Activated T-helper 1 cell treated with anti-CD3 and anti-CD28 coated beads, Interleukin-12 subunit alpha, Interleukin-12 subunit beta, Interleukin-2, Interleukin-4 antibody, amounts not matched to agents 30 ng/mL and 10 ng/mL and 1 ng/mL, durations not matched to agents 14 hours and 24 hours and 36 hours (primary cell): ENCODE results near the gene SERTAD3. TPM values are rescaled to one million over a fixed set of nuclear protein-coding genes. Genes with fewer than 3 reads are reported as not detected.
"Not testable (repeated sequence)": the region's sequence is repeated elsewhere in the genome, so short reads cannot be mapped to it uniquely, and the experiment has no call there.

ENCODE experiments used
- DNase-seq: peaks from one replicate; pipeline ENCODE4 v3.0.0; 2021; ENCODE audit warnings: low spot score
- H3K27ac Mint-ChIP-seq: one replicate; pipeline ENCODE4 v1.8.0; 2021; ENCODE audit warnings: mild to moderate bottlenecking, mixed read lengths
- H3K27me3 Mint-ChIP-seq: one replicate; pipeline ENCODE4 v1.8.0; 2022; ENCODE audit warnings: mild to moderate bottlenecking, moderate library complexity, mixed read lengths; ENCODE audit not compliant: insufficient read depth
- H3K36me3 Mint-ChIP-seq: one replicate; pipeline ENCODE4 v1.8.0; 2021; ENCODE audit warnings: low read depth, mixed read lengths
- H3K4me1 Mint-ChIP-seq: one replicate; pipeline ENCODE4 v1.8.0; 2021; ENCODE audit warnings: low read depth, mixed read lengths
- H3K4me3 Mint-ChIP-seq: one replicate; pipeline ENCODE4 v1.8.0; 2021; ENCODE audit warnings: mild to moderate bottlenecking, moderate library complexity, mixed read lengths
- H3K9me3 Mint-ChIP-seq: one replicate; pipeline ENCODE4 v1.8.0; 2021; ENCODE audit warnings: mixed read lengths
- intact Hi-C: fragments of 100-400 bp; cut with micrococcal nuclease; formaldehyde crosslinking; loops from one replicate; pipeline ENCODE4 v1.15.1; 2024
- total RNA-seq: library from RNA; stranded (reverse); gene quantifications from 2 replicates; pipeline ENCODE4 v1.2.3, GENCODE V29; 2022

SERTAD3 gene
- total RNA-seq, 1 donor from 2014 or later: 10.0 TPM

- no peak overlapping the region for H3K27ac Mint-ChIP-seq
- DNase-seq: no peak
- intact Hi-C loops: no loop called here
- H3K36me3 Mint-ChIP-seq: no peaks in the 10 kb centered on the region
- no peak overlapping the region for H3K4me3 Mint-ChIP-seq
- peaks cover 2% of the 10 kb centered on the region for H3K27me3 Mint-ChIP-seq
- peaks cover 8% of the 10 kb centered on the region for H3K4me1 Mint-ChIP-seq
- H3K9me3 Mint-ChIP-seq: no peaks in the 10 kb centered on the region
Observed at GRCh38 chr19:40431698-40432097, 12.4 kb downstream of the SERTAD3 start.

- H3K27me3 Mint-ChIP-seq, H3K4me3 Mint-ChIP-seq, intact Hi-C loops, H3K4me1 Mint-ChIP-seq, H3K36me3 Mint-ChIP-seq, H3K9me3 Mint-ChIP-seq, DNase-seq, H3K27ac Mint-ChIP-seq: not testable (repeated sequence)
Observed at GRCh38 chr19:40430242-40430641, 13.9 kb downstream of the SERTAD3 start.

GRCh38 chr19:40428197-40428596 lies 15.9 kb downstream of the SERTAD3 start:
- H3K9me3 Mint-ChIP-seq, intact Hi-C loops, DNase-seq, H3K27me3 Mint-ChIP-seq, H3K4me3 Mint-ChIP-seq, H3K27ac Mint-ChIP-seq, H3K36me3 Mint-ChIP-seq, H3K4me1 Mint-ChIP-seq: not testable (repeated sequence)

DNA sequence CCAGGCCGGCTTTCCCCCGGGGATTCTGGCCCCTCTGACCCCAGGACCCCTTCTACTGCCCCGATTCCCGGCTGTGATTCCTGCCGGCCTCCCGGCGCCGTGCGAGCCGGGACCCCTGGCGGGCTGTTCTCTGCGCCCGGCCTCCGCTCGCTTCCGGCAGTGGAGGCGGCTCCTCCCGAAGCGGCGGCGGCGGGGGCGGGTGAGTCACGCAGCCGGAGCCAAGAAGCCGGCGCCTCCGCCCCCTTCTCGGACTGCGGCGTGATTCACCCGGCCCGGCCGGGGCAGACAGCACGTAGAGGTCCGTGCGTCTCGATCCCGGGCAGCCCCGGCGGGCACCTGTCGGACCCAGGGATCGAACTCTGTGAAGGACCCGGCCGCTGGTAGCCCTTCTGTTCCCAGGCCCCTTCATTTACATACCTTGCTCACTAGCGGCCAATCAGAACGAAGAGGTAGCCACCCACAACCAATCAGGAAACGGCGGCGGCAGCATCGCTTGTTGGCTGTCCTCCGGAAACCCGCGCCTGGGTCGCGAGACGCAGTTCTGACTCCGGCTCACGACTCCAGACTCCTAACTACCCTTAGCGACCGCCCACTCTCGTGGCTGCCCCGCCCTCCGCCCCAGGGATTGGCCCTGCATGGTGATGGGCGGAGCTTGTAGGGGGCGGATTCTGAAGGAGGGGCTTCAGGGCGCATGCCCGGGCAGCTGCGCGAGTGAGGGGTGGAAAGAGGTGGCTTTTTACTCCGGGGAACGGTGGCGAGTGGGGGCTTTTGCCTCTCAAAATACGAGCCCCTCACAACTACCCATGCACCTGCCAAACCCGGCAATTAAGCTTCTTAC lies 18.5 kb downstream of the SERTAD3 start, which contains the start of gene SERTAD1:
TSS of gene SERTAD1 (minus strand) at position 543 of the 838 bp plus-strand sequence. CDS start 2,446 bp downstream, outside the sequence.
- H3K36me3 Mint-ChIP-seq: peaks cover 9% of the 10 kb centered on the region
- DNase-seq: peak; percentile 100
- peak within 1 kb of the TSS; percentile 93 for H3K4me3 Mint-ChIP-seq
- H3K9me3 Mint-ChIP-seq: no peaks in the 10 kb centered on the region
- H3K27ac Mint-ChIP-seq: peak within 1 kb of the TSS; percentile 99
- intact Hi-C loops: loop anchor here (1.0 to 2.0 kb wide), 8 partner anchors 9 to 353 kb away; partner anchors contain the start of genes AKT2, BLVRB, C19orf47 and PLD3
- peaks cover 2% of the 10 kb centered on the region for H3K27me3 Mint-ChIP-seq
- peaks cover 7% of the 10 kb centered on the region for H3K4me1 Mint-ChIP-seq

DNA sequence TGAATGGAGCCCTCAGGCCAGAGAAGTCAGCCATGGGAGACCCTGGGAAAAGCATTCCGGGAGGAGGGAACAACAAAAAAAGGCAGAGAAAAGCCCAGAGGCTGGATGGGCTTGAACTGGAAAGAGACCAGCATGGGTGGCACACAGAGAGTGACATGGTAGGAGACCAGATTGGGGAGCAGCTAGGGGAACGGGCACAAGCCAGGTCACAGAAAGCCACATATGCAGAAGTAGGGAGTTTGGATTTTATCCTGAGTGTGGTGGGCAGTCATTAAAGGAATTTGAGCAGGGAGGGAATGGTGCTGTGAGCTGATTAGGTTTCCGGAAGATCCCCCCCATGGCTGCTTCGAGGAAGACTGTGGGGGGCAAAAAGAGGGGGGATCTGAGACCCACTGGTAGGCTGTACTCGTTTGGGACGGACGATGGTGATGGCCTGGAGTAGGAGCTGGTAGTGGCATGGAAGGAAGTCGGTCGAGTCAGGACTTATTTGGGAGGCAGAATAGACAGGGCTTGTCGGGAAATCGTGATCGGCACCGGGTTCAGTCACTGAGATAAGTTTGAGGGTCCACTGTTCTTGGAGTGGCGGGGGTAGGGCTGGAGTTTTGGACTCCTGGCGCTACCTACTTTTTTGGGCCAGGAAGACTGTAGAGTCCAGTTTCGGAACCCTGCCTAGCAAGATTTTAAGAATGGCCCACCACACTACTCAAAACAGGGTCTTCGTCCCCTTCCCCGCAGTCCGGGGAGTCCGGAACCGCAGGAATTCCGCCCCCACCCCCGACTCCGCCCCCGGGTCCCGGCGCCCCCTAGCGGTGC lies 19.3 kb downstream of the SERTAD3 start:
- intact Hi-C loops: loop anchor here (1.0 kb wide), 1 partner anchor 21 kb away; no protein-coding TSS in a partner anchor
- no peak for DNase-seq
- Mint-ChIP-seq H3K4me1 (peaks cover 8% of the 10 kb centered on the region), H3K36me3 (peaks cover 11% of the 10 kb centered on the region), H3K27ac (peak overlapping the region; percentile 88), H3K4me3 (peak overlapping the region; percentile 93), H3K9me3 (no peaks in the 10 kb centered on the region), H3K27me3 (peaks cover 2% of the 10 kb centered on the region)

GRCh38 chr19:40423938-40424337 lies 20.2 kb downstream of the SERTAD3 start:
- peaks cover 2% of the 10 kb centered on the region for H3K27me3 Mint-ChIP-seq
- peak overlapping the region; percentile 56 for H3K4me3 Mint-ChIP-seq
- intact Hi-C loops: no loop called here
- peaks cover 12% of the 10 kb centered on the region for H3K4me1 Mint-ChIP-seq
- H3K9me3 Mint-ChIP-seq: no peaks in the 10 kb centered on the region
- peaks cover 11% of the 10 kb centered on the region for H3K36me3 Mint-ChIP-seq
- no peak overlapping the region for H3K27ac Mint-ChIP-seq
- DNase-seq: no peak

DNA sequence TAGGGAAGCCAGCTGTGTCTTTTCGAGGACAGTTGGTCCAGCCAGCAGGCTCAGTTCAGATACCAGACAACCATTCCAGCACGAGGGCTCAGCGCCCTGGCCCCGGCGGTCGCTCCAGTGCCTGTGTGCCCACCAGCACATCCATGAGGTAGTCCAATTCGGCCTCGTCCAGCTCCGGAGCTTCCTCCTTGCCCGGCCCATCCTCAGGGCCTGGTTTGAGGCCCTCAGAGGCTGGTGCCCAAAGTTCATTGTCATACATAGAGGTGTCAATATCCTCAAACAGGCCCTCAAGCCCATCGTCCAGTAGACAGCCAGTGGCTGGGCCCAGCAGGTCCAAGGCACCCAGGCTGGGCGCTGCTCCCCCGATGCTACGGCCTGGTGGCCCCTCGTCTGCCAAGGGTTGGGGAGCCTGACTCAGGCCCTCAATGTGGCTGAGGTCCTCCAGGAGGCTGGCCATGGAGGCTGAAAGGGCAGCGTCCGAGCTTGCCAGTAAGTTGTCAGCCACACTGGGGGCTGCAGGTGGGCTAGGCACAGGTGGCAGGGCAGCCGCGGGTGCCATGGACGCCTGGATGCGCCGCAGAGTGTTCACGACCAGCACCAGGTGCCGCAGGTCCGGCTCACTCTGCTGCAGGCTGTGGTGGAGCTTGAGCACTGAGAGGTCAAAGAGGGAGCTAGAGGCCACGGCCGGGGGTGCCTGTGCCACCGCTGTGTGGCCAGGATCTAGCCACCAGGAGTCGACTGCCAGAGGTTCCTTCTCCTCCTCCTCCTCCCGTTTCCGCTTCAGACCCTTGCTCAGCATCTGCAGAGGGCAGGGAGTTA lies 21.2 kb downstream of the SERTAD3 start:
- peaks cover 11% of the 10 kb centered on the region for H3K36me3 Mint-ChIP-seq

GRCh38 chr19:40421993-40422747 lies 22.0 kb downstream of the SERTAD3 start:
- intact Hi-C loops: loop anchor here (1.0 kb wide), 4 partner anchors 19 to 74 kb away; partner anchors contain the start of genes BLVRB, C19orf47 and PLD3
- no peaks in the 10 kb centered on the region for H3K9me3 Mint-ChIP-seq
- H3K4me3 Mint-ChIP-seq: peak overlapping the region; percentile 82
- no peak for DNase-seq
- H3K27me3 Mint-ChIP-seq: peaks cover under 1% of the 10 kb centered on the region
- H3K4me1 Mint-ChIP-seq: peaks cover 13% of the 10 kb centered on the region
- peak overlapping the region; percentile 74 for H3K27ac Mint-ChIP-seq
- H3K36me3 Mint-ChIP-seq: peaks cover 11% of the 10 kb centered on the region

More for the DNA sequence above, 21.2 kb downstream of the SERTAD3 start:
- intact Hi-C loops: no loop called here
- H3K4me1 Mint-ChIP-seq: peaks cover 12% of the 10 kb centered on the region
- H3K27ac Mint-ChIP-seq: peak overlapping the region; percentile 74
- peaks cover 2% of the 10 kb centered on the region for H3K27me3 Mint-ChIP-seq
- H3K9me3 Mint-ChIP-seq: no peaks in the 10 kb centered on the region
- DNase-seq: no peak
- H3K4me3 Mint-ChIP-seq: peak overlapping the region; percentile 82

DNA sequence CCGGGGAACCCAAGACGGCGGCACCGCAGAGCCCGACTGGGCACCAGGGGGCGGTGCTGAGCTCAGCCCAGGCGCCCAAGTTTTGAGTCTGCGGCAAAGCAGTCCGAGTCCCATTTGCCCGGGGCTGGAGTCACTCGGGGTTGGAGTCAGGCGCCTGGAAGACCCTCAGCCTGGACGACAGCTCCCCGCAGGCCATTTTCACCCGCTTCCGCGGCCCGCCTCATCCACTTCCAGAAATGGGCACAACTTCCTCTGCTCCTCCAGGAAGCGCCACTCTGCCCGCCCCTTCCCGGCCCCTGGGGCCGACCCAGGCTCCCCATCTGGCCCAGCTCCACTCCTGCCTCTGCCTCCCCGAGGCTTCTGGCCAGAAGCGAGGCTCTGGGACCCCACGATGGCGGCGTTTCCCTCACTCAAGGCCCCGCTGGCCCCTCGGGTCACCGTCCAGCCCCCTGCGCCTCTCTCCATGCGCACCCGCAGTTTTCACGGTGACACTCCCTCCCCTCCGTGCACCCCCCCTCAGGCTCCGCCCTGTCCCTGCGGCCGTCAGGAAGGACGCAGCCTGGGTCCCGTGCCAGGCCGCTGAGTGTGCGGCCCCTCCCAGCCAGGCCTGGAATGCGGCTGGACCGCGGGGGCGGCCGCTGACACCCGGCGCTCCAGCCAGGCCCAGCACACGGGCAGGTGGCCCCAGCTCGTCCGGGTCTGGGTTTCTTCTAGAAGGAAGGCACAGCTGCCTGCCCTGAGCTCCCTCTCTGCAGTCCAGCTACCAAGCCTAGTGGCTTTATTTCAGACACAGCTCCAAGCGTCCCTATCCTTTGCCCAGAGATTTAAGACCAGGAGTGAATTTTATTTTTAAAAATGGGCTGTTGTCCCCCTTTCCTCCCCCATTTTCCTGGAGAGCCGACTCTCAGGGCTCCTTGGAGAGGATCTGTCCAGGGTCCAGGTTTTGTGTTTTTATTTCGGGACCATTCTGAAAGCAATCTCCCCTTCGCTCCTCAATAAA lies 23.1 kb downstream of the SERTAD3 start:
- Mint-ChIP-seq H3K9me3 (no peaks in the 10 kb centered on the region), H3K4me3 (peak overlapping the region; percentile 82), H3K4me1 (peaks cover 20% of the 10 kb centered on the region), H3K27ac (peak overlapping the region; percentile 90), H3K36me3 (peaks cover 11% of the 10 kb centered on the region), H3K27me3 (no peaks in the 10 kb centered on the region)
- intact Hi-C loops: loop anchor here (1.0 kb wide), 4 partner anchors 18 to 73 kb away; partner anchors contain the start of genes BLVRB, C19orf47 and PLD3
- peak; percentile 72 for DNase-seq

- intact Hi-C loops: no loop called here
- H3K4me3 Mint-ChIP-seq: peak overlapping the region; percentile 82
- H3K9me3 Mint-ChIP-seq: no peaks in the 10 kb centered on the region
- no peak for DNase-seq
- peaks cover 10% of the 10 kb centered on the region for H3K36me3 Mint-ChIP-seq
- H3K27me3 Mint-ChIP-seq: no peaks in the 10 kb centered on the region
- peaks cover 26% of the 10 kb centered on the region for H3K4me1 Mint-ChIP-seq
- H3K27ac Mint-ChIP-seq: peak overlapping the region; percentile 90
Observed at GRCh38 chr19:40420451-40420765, 23.7 kb downstream of the SERTAD3 start.

DNA sequence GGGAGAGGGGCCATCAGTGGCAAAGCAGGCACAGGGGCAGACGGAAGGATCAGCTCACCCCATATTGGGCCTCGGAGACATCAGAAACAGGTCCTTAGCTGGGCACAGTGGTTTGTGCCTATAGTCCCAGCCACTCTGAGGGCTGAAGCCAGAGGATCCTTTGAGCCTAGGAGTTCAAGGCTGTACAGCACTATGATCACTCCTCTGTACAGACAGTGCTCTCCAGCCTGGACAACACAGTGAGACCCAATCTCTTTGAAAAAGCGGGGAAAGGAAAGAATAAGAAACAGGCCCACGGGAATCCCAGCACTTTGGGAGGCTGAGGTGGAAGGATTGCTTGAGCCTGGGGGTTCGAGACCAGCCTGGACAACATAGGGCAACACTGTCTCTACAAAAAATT lies 24.4 kb downstream of the SERTAD3 start:
- H3K27me3 Mint-ChIP-seq: no peaks in the 10 kb centered on the region
- no peaks in the 10 kb centered on the region for H3K9me3 Mint-ChIP-seq

More for the DNA sequence above, 24.4 kb downstream of the SERTAD3 start:
- H3K4me3 Mint-ChIP-seq: peak overlapping the region; percentile 77
- intact Hi-C loops: no loop called here
- peak overlapping the region; percentile 71 for H3K27ac Mint-ChIP-seq
- H3K36me3 Mint-ChIP-seq: peaks cover 10% of the 10 kb centered on the region
- DNase-seq: no peak
- H3K4me1 Mint-ChIP-seq: peaks cover 26% of the 10 kb centered on the region
